HG02840 (cell line): ENCODE data around the gene GRAP2.
"Not testable (repeated sequence)": the region's sequence is repeated elsewhere in the genome, so short reads cannot be mapped to it uniquely, and the experiment has no call there.

Experiments
- ATAC-seq: cut with Tn5 transposase; IDR thresholded peaks from one replicate; pipeline ENCODE4 v1.9.1; 2021; ENCODE audit warnings: mild to moderate bottlenecking, moderate library complexity, moderate number of reproducible peaks; ENCODE audit not compliant: unreplicated experiment, low FRiP score

Gene GRAP2

GRCh38 chr22:39896313-39896996, 4.4 kb upstream of the GRAP2 start:
- ATAC-seq = no peak

GRCh38 chr22:39897841-39898240, 3.0 kb upstream of the GRAP2 start:
- no peak for ATAC-seq

DNA sequence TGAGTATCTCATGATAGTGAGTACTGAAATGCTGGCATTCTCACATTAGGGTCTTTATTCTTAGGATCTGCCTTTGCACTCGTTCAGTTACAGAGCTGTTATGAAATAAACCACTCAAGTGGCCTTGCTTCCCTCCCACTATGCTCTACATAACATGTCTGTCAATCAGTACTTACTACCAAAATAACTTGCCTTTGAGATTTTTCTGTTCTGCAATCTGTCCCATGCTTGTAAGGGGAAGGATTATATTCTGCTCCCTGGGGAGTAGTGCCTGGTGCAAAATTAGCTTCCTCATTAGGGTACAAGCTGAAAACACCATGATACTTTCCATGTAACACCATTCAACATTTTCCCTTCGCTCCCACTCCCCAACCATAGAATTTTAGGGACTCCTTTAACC, 1.9 kb upstream of the GRAP2 start:
- ATAC-seq = no peak

- no peak for ATAC-seq
These were observed 772 bp downstream of the GRAP2 start for GRCh38 chr22:39901565-39902146.

DNA sequence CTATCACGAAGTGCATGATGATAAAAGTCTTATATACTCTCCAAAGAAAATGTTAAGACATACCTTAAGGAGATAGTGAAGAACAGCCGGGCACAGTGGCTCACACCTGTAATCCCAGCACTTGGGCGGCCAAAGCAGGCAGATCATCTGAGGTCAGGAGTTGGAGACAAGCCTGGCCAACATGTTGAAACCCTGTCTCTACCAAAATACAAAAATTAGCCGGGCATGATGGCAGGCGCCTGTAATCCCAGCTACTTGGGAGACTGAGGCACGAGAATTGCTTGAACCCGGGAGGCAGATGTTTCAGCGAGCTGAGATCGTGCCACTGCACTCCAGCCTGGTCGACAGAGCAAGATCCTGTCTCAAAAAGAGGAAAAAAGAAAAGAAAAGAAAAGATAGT, 3.1 kb downstream of the GRAP2 start:
- not testable (repeated sequence) for ATAC-seq

- no peak for ATAC-seq
These were observed 4.0 kb downstream of the GRAP2 start for GRCh38 chr22:39904862-39905261.

DNA sequence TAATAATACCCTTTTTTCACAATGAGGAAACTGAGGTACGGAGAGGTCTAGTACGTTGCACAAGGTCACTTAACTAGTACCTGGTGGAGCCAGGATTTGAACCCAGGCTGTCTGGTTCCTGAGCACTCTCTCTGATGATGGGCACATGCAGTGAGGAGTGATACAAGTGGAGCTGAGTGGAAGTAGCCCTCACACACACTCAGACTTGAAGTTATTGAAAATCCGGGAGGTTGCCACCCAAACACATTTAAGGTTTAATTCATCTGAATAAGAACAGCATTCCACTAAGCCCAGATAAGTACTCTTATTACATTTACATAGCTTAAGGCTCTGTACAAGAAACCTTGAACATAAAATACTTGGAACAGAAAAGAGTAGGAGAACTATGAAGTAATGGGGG, 4.8 kb downstream of the GRAP2 start:
- ATAC-seq = no peak

DNA sequence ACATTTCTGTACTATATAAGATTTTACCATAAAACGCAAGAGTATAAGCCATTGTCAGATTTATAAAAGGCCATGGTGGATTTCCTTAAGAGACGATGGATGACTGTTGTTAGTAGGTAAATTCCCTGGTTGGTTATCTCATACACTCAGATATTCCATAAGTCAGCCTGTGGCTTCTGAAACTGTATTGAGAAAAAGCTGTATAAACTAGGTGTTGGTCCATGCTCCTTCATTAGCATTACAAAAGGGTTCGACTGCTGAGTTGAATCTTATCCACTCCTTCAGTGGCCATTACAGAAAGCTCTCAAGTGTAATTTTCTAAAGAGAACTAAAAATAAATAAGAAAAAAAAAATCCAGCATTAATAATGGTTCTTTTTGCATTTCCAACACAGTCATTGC, 5.3 kb downstream of the GRAP2 start:
- ATAC-seq = no peak

GRCh38 chr22:39907047-39907446, 6.2 kb downstream of the GRAP2 start:
- ATAC-seq = no peak

DNA sequence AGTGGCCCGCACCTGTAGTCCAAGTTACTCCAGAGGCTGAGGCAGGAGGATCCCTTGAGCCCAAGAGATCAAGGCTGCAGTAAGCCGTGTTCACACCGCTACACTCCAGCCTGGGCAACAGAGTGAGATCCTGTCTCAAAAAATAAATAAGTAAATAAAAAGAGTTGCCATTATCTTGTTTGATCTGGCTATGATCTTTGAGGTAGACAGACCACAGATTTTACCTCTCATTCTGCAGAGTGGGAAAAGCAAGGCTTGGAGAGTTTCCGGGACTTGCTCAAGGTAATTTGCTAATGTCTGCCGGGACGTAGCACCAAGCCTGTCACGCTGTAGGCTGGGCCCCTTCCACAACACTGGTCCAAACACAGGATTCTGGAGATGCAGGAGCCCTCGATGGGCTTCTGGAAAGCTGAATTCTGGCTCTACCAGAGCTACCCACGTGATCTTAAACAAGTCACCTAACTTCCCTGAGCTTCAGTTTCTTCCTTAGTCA, 6.8 kb downstream of the GRAP2 start:
- no peak for ATAC-seq

GRCh38 chr22:39908136-39908535, 7.3 kb downstream of the GRAP2 start:
- ATAC-seq = no peak

GRCh38 chr22:39908737-39909136, 7.9 kb downstream of the GRAP2 start:
- ATAC-seq = no peak

DNA sequence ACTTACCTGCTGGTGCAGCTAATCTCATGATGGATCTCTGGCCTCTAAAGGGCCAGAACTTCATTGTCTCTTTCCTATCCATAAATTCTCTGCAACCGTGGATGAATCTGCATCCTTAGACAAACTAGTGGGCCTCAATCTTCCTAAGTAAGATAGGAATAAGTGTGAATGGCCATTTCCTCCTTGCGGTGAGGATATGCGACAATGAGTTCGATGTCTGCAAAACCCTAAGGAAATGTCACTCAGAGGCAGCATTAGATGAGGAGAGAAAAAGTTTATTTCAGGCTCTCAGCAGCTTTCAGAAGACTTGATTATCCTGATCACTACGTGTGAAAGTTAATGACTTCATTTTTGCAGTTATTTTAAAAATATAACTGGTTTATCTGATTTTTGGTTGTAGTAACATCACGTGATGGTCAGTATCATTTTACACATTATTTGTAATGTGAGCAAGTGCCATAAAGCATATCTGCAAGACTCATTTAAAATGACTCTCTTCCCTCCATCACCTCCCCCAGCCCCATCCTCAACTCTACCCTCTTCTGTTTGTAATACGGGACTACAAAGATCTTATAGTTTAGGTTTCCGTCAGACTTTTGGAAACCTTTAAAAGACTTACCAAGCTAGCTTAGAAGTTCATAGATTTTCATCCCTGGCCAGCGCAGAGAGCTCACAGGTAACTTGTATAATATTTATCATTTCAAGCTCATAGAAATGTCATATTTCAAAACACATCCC, 10.2 kb downstream of the GRAP2 start:
- ATAC-seq = no peak

GRCh38 chr22:39913321-39913720, 12.4 kb downstream of the GRAP2 start:
- ATAC-seq = no peak

DNA sequence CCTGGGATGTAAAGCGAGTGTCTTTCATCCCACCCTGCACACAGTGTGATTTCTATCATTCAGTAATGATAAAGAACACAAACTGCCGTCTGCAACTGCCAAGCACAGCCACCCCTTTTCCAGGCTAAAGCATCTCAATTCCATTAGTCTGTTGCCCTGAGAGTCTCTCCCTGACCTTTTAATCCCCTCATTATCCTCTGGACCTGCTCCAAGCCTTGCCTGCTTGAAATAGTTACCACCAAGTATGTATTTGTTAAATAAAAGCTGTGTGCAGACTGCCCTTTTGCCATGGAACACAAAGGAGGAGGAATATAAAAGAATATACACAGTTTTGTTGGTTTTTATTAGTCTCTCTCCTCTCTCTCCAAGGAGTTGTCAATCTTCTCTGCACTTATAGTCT, 13.0 kb downstream of the GRAP2 start:
- ATAC-seq = no peak

- ATAC-seq = no peak
These were observed 13.7 kb downstream of the GRAP2 start for GRCh38 chr22:39914584-39914983.

DNA sequence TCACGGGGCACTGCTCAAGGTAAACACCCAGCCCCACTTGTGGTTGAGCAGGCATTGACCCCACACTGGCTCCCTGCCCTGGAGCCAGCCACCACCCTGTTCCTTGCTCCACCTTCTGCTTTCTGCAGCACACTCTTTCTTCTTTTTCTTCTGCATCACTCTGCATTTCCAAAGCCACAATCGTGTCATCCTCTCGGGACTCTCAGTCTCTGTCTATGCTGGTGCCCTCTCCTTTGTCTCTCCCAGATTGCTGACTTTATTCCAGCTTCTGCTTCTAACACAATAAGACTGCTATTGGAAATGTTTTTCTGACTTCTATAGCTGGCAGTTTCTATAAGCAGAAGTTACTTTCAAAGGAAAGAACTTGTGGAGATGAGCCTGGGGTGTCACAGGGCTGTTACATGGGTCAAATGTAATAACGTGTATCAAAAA, 14.4 kb downstream of the GRAP2 start:
- no peak for ATAC-seq

DNA sequence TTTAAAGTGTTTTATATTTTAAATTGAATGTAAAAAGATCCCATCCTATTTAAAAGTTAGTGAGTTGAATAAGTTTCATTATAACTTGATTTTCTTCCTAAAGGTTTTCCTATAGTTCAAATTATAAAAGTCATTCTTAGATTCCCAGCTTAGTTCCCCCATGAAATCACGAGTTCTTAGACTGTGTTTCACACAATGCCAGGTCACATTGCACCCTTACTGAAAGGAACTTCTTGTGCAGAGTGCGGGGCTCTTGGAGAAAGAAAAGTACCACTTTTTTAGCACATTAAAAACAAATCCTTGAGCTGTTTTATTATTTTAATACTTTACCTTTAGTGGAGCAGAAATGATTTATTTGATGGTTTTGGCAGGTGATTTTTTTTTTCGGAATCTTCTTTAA, 15.6 kb downstream of the GRAP2 start:
- no peak for ATAC-seq

- ATAC-seq = no peak
These were observed 16.3 kb downstream of the GRAP2 start for GRCh38 chr22:39917197-39917643.

- ATAC-seq = no peak
These were observed 17.1 kb downstream of the GRAP2 start for GRCh38 chr22:39917776-39918495.
